Measurements from ENCODE around the gene CCS.
"Not testable (repeated sequence)": the region's sequence is repeated elsewhere in the genome, so short reads cannot be mapped to it uniquely, and the experiment has no call there.

CCS gene

GRCh38 chr11:66603072-66603471, 10.1 kb downstream of the CCS start:
- peak; percentile 85 for TF ChIP-seq ZIC2 (tag by site-specific recombination; IDR thresholded peaks at IDR 0.05)
- TF ChIP-seq EGR2 (tag by site-specific recombination; IDR thresholded peaks at IDR 0.05; ENCODE audit: low read depth): no peak
- ChIA-PET POLR2A (interaction anchor here (0.5 to 1.4 kb wide), 3 partner anchors 9 to 126 kb away, joined by 3 to 4 read pairs (median 4); no protein-coding TSS in a partner anchor), CTCF (interaction anchor here (1.1 to 1.2 kb wide), 2 partner anchors 10 to 23 kb away, joined by 3 read pairs; partner anchors contain the start of genes CCDC87 and CCS)
- H3K9me3 ChIP-seq (ENCODE audit: control insufficient read depth, insufficient read depth, low read depth, low read length): no peaks in the 10 kb centered on the region
- peak overlapping the region; percentile 41 for H3K27ac ChIP-seq (ENCODE audit: extremely low read depth, low read depth, low read length)
- peaks cover 5% of the 10 kb centered on the region; the same call in 1 of the 2 replicates for H3K4me1 ChIP-seq (ENCODE audit: control insufficient read depth, insufficient read depth, low read length)
- H3K36me3 ChIP-seq (ENCODE audit: control insufficient read depth in 2 of 2, insufficient read depth in 1 of 2, low read length in 2 of 2): peaks cover 4 to 77% of the 10 kb centered on the region in 2 experiments
- no peak overlapping the region for H3K4me3 ChIP-seq (ENCODE audit: low read depth, low read length)

GRCh38 chr11:66604155-66604554, 11.2 kb downstream of the CCS start:
- peaks cover 5% of the 10 kb centered on the region; the same call in 1 of the 2 replicates for H3K4me1 ChIP-seq (ENCODE audit: control insufficient read depth, insufficient read depth, low read length)
- CTCF ChIA-PET: interaction anchor here (0.6 kb wide), 1 partner anchor 558 kb away, joined by 3 read pairs; no protein-coding TSS in a partner anchor
- no peak overlapping the region for H3K27ac ChIP-seq (ENCODE audit: extremely low read depth, low read depth, low read length)
- no peaks in the 10 kb centered on the region for H3K9me3 ChIP-seq (ENCODE audit: control insufficient read depth, insufficient read depth, low read depth, low read length)
- peaks cover 4 to 71% of the 10 kb centered on the region in 2 experiments for H3K36me3 ChIP-seq (ENCODE audit: control insufficient read depth in 2 of 2, insufficient read depth in 1 of 2, low read length in 2 of 2)
- TF ChIP-seq GLI4 (tag by site-specific recombination; IDR thresholded peaks at IDR 0.05) (no peak), ZSCAN5A (tag by site-specific recombination; IDR thresholded peaks at IDR 0.05) (no peak), ZNF747 (tag by site-specific recombination; IDR thresholded peaks at IDR 0.05) (no peak), OVOL3 (tag by site-specific recombination; IDR thresholded peaks at IDR 0.05) (no peak), ZSCAN30 (tag by site-specific recombination; IDR thresholded peaks at IDR 0.05) (no peak), ZNF350 (tag by site-specific recombination; IDR thresholded peaks at IDR 0.05) (no peak), ZEB2 (tag by site-specific recombination; IDR thresholded peaks at IDR 0.05) (no peak), ZNF121 (tag by site-specific recombination; IDR thresholded peaks at IDR 0.05) (no peak), ZNF132 (tag by site-specific recombination; IDR thresholded peaks at IDR 0.05; ENCODE audit: borderline replicate concordance) (no peak), ZSCAN18 (tag by site-specific recombination; IDR thresholded peaks at IDR 0.05) (no peak)
- POLR2A ChIA-PET: no interaction called here
- no peak overlapping the region for H3K4me3 ChIP-seq (ENCODE audit: low read depth, low read length)

GRCh38 chr11:66606608-66607007, 13.6 kb downstream of the CCS start:
- CTCF ChIA-PET: interaction anchor here (1.1 kb wide), 1 partner anchor 140 kb away, joined by 5 read pairs; the partner anchor contains the start of gene PELI3
- H3K4me3 ChIP-seq (ENCODE audit: low read depth, low read length); H3K9me3 ChIP-seq (ENCODE audit: control insufficient read depth, insufficient read depth, low read depth, low read length); H3K27ac ChIP-seq (ENCODE audit: extremely low read depth, low read depth, low read length); H3K4me1 ChIP-seq (ENCODE audit: control insufficient read depth, insufficient read depth, low read length): not testable (repeated sequence)
- H3K36me3 ChIP-seq (ENCODE audit: control insufficient read depth in 2 of 2, insufficient read depth in 1 of 2, low read length in 2 of 2): peaks cover 0 to 46% of the 10 kb centered on the region in 2 experiments; a peak in 1 of 3 replicates
- POLR2A ChIA-PET: interaction anchor here (1.3 to 2.9 kb wide), 2 partner anchors 10 to 11 kb away, joined by 4 to 22 read pairs; partner anchors contain the start of gene RBM14

GRCh38 chr11:66607126-66607834, 14.3 kb downstream of the CCS start:
- CTCF ChIA-PET: interaction anchor here (0.6 to 1.1 kb wide), 3 partner anchors 29 to 1128 kb away, joined by 3 to 5 read pairs (median 4); partner anchors contain the start of gene PELI3
- peaks cover 0 to 42% of the 10 kb centered on the region in 2 experiments; a peak in 1 of 3 replicates for H3K36me3 ChIP-seq (ENCODE audit: control insufficient read depth in 2 of 2, insufficient read depth in 1 of 2, low read length in 2 of 2)
- H3K9me3 ChIP-seq (ENCODE audit: control insufficient read depth, insufficient read depth, low read depth, low read length): no peaks in the 10 kb centered on the region
- 0 out of 2 replicates have a peak, but pooled peaks have one; percentile 8 for TF ChIP-seq ZFHX2 (tag by site-specific recombination; conservative IDR thresholded peaks at IDR 0.05)
- TF ChIP-seq GLIS1 (tag by site-specific recombination; IDR thresholded peaks at IDR 0.05): peak; percentile 8; the same call in 1 of the 2 replicates
- TF ChIP-seq ZNF114 (tag by site-specific recombination; IDR thresholded peaks at IDR 0.05): no peak
- peak; percentile 54; the same call in 1 of the 2 replicates for TF ChIP-seq ZNF692 (tag by site-specific recombination; IDR thresholded peaks at IDR 0.05)
- TF ChIP-seq ZNF548 (tag by site-specific recombination; IDR thresholded peaks at IDR 0.05): peak; percentile 57; the same call in 1 of the 2 replicates
- no peak for TF ChIP-seq ZNF501 (tag by site-specific recombination; IDR thresholded peaks at IDR 0.05)
- TF ChIP-seq ZIC2 (tag by site-specific recombination; IDR thresholded peaks at IDR 0.05): peak; percentile 48
- H3K27ac ChIP-seq (ENCODE audit: extremely low read depth, low read depth, low read length): no peak overlapping the region
- H3K4me3 ChIP-seq (ENCODE audit: low read depth, low read length): no peak overlapping the region
- peaks cover 2% of the 10 kb centered on the region; the same call in 1 of the 2 replicates for H3K4me1 ChIP-seq (ENCODE audit: control insufficient read depth, insufficient read depth, low read length)
- POLR2A ChIA-PET: interaction anchor here (0.6 to 2.9 kb wide), 4 partner anchors 9 to 332 kb away, joined by 3 to 22 read pairs (median 4); partner anchors contain the start of genes RBM14 and RBM4
